HEK293 (cell line): ENCODE data around the gene SMIM1.

Source experiments
- PRDM1 ChIP-seq: fragments of 450-650 bp; formaldehyde crosslinking; IDR thresholded peaks from 2 replicates; pipeline ENCODE4; 2016; ENCODE audit warnings: missing biosample characterization, missing genetic modification characterization
- YY1 ChIP-seq: fragments of 450-650 bp; formaldehyde crosslinking; IDR thresholded peaks from 2 replicates; pipeline ENCODE4 v1.5.1; 2018; ENCODE audit warnings: missing biosample characterization, missing genetic modification characterization
- ZNF239 ChIP-seq: fragments of 450-650 bp; formaldehyde crosslinking; IDR thresholded peaks from 2 replicates; pipeline ENCODE4 v1.5.1; 2016; ENCODE audit warnings: missing biosample characterization, missing genetic modification characterization
- ZNF354C ChIP-seq: fragments of 450-650 bp; formaldehyde crosslinking; IDR thresholded peaks from 2 replicates; pipeline ENCODE4 v1.5.1; 2016; ENCODE audit warnings: missing biosample characterization, missing genetic modification characterization, low read depth, borderline replicate concordance

DNA sequence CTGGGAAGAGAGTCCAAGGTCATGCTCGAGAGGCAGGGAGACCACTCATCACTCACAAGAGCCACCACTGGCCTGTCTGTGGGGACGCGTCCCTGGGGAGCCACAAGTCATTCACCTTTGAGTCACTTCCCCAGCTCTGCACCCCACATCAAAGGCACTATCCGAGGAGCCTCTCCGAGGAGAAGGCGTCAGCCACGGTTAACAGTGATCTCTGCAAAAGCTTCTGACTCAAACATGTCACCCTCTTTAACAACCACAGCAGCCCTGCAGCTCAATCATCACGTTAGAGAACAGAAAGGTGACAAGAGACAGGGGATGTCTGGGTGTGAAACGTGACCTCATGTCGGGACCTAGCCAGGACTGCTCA lies 14.8 kb downstream of the SMIM1 start:
- TF ChIP-seq ZNF239 (tag by site-specific recombination) (no peak), YY1 (no peak), PRDM1 (tag by site-specific recombination) (no peak), ZNF354C (tag by site-specific recombination) (no peak)
